ENCODE results near the gene IGFL1.
"Not testable (repeated sequence)": the region's sequence is repeated elsewhere in the genome, so short reads cannot be mapped to it uniquely, and the experiment has no call there.

DNA sequence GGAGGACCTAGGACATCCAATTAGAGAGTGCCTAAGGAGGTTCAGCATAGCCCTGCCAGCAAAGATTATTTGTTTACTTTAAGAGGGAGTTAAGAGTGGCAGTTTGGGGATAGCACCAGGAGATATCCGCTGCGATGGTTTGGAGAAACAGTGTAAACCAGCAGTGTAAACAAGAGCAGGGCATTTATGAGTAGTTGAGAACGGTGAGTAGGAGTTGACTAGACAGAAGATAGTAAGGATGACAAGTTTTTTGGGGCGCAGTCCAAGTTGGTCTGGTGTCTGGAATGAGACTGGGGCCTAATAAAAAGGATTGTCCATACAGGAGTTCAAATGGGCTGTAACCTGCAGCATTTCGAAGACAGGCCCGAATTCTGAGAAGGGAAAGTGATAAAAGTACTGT is 44.4 kb downstream of the IGFL1 start:
- not testable (repeated sequence) for TF ChIP-seq EZH2 (IDR thresholded peaks at IDR 0.05; ENCODE audit: borderline replicate concordance, low read length)
- TF ChIP-seq, protein P1, sequence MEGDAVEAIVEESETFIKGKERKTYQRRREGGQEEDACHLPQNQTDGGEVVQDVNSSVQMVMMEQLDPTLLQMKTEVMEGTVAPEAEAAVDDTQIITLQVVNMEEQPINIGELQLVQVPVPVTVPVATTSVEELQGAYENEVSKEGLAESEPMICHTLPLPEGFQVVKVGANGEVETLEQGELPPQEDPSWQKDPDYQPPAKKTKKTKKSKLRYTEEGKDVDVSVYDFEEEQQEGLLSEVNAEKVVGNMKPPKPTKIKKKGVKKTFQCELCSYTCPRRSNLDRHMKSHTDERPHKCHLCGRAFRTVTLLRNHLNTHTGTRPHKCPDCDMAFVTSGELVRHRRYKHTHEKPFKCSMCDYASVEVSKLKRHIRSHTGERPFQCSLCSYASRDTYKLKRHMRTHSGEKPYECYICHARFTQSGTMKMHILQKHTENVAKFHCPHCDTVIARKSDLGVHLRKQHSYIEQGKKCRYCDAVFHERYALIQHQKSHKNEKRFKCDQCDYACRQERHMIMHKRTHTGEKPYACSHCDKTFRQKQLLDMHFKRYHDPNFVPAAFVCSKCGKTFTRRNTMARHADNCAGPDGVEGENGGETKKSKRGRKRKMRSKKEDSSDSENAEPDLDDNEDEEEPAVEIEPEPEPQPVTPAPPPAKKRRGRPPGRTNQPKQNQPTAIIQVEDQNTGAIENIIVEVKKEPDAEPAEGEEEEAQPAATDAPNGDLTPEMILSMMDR (IDR thresholded peaks at IDR 0.05; ENCODE audit: low read length) = not testable (repeated sequence)

Data from OCI-LY1 (cell line).